Esophagus squamous epithelium (tissue), 4 donors: ENCODE results near the gene TCP11.

Experiments used
- CTCF ChIP-seq, 6 experiments: fragments of 450-650 bp in 4 of 6; fragments of 200-600 bp in 2 of 6; sonication (generic) in 2 of 6; IDR thresholded peaks; one replicate each; pipeline ENCODE4 v1.5.1; 2016 to 2019; ENCODE audit warnings: antibody characterized with exemption in 6 of 6, mild to moderate bottlenecking in 4 of 6, moderate library complexity in 4 of 6
- POLR2A ChIP-seq, 4 donors: fragments of 450-650 bp; IDR thresholded peaks; one replicate each; pipeline ENCODE4 v1.6.1; 2017; ENCODE audit warnings: antibody characterized with exemption in 4 of 4, mild to moderate bottlenecking in 4 of 4, moderate library complexity in 3 of 4

- TF ChIP-seq CTCF (IDR thresholded peaks at IDR 0.05) (no peak), POLR2A (IDR thresholded peaks at IDR 0.05) (no peak)
These were observed 47.0 kb downstream of the TCP11 start for GRCh38 chr6:35094183-35094582.
